ENCODE measurements around the gene INPP5F. TPM values are rescaled to one million over a fixed set of nuclear protein-coding genes. Genes with fewer than 3 reads are reported as not detected.

INPP5F gene
- total and polyA plus RNA-seq, 2 donors (not counting 1 experiment from before 2014, with no cell fraction given), result 11.2 to 37.5 TPM

DNA sequence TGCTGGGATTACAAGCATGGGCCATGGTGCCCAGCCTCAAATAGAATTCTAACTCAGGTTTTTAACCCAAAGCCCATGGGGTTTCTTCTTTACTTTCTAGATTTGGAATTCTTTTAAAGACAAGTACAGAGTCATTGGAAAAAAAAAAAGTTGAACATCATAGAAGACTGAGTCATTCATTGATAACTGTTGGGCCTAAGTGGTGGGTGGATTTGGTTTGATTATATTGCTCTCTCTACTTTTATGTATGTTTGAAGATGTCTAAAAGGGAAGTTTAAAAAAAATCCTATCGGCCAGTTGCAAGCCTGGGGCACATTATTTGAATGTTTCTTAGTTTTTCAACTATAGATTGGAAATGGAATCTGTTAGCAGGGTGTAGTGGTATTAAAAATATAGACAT is 49.7 kb downstream of the INPP5F start:
- Histone ChIP-seq H3K9me3 (ENCODE audit: control extremely low read depth in 1 of 3, control insufficient read depth in 2 of 3, insufficient read depth in 1 of 3, low read length in 2 of 3) (no peaks in the 10 kb centered on the region), H3K79me2 (ENCODE audit: control insufficient read depth, insufficient read depth, low read length) (peaks cover 42% of the 10 kb centered on the region), H3K4me2 (replicated peaks; ENCODE audit: low read depth, low read length, poor library complexity, severe bottlenecking) (no peak overlapping the region), H3K4me3 (ENCODE audit: control extremely low read depth in 1 of 5, extremely low read depth in 1 of 5, insufficient read depth in 1 of 5, low read depth in 2 of 5, low read length in 4 of 5) (no peak overlapping the region), H3K27me3 (replicated peaks in 1 of 4; ENCODE audit: control extremely low read depth in 1 of 4, control insufficient read depth in 3 of 4, insufficient read depth in 4 of 4, low read length in 3 of 4) (no peaks in the 10 kb centered on the region), H3K27ac (ENCODE audit: low read length in 2 of 2) (no peak overlapping the region), H3K4me1 (ENCODE audit: control insufficient read depth in 2 of 2, insufficient read depth in 2 of 2, low read length in 2 of 2) (peaks cover 0 to 7% of the 10 kb centered on the region in 2 donors), H3K9ac (ENCODE audit: low read length) (no peak overlapping the region), H4K20me1 (ENCODE audit: control insufficient read depth, insufficient read depth, low read length, poor library complexity, severe bottlenecking) (no peaks in the 10 kb centered on the region), H2AFZ (ENCODE audit: insufficient read depth, low read depth, low read length, poor library complexity, severe bottlenecking) (no peak overlapping the region), H3K36me3 (replicated peaks in 1 of 2; ENCODE audit: control extremely low read depth in 1 of 2, control insufficient read depth in 1 of 2, extremely low read depth in 1 of 2, insufficient read depth in 2 of 2, low read length in 1 of 2) (peaks cover 0 to 3% of the 10 kb centered on the region in 2 experiments)
- no peak overlapping the region for H3K27ac Mint-ChIP-seq
- no peak overlapping the region for H3K4me3 Mint-ChIP-seq
- ChIA-PET CTCF (no interaction called here), POLR2A (no interaction called here)
- intact Hi-C loops (cut with micrococcal nuclease), result no loop called here
- DNase-seq (no peak), ATAC-seq (ENCODE audit: low read depth) (no peak)
- no peaks in the 10 kb centered on the region for H3K9me3 Mint-ChIP-seq (ENCODE audit: insufficient read depth)
- H3K4me1 Mint-ChIP-seq, result peaks cover 20% of the 10 kb centered on the region
- TF ChIP-seq, protein P1, sequence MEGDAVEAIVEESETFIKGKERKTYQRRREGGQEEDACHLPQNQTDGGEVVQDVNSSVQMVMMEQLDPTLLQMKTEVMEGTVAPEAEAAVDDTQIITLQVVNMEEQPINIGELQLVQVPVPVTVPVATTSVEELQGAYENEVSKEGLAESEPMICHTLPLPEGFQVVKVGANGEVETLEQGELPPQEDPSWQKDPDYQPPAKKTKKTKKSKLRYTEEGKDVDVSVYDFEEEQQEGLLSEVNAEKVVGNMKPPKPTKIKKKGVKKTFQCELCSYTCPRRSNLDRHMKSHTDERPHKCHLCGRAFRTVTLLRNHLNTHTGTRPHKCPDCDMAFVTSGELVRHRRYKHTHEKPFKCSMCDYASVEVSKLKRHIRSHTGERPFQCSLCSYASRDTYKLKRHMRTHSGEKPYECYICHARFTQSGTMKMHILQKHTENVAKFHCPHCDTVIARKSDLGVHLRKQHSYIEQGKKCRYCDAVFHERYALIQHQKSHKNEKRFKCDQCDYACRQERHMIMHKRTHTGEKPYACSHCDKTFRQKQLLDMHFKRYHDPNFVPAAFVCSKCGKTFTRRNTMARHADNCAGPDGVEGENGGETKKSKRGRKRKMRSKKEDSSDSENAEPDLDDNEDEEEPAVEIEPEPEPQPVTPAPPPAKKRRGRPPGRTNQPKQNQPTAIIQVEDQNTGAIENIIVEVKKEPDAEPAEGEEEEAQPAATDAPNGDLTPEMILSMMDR (IDR thresholded peaks at IDR 0.05), result no peak
- TF ChIP-seq EZH2 (IDR thresholded peaks at IDR 0.05; ENCODE audit: borderline replicate concordance, insufficient read depth, low read depth, low read length, poor library complexity, severe bottlenecking), result no peak
- no peaks in the 10 kb centered on the region for H3K27me3 Mint-ChIP-seq
- no CpG with 5 or more reads among the region's 1 CpG for WGBS (ENCODE audit: insufficient coverage)

DNA sequence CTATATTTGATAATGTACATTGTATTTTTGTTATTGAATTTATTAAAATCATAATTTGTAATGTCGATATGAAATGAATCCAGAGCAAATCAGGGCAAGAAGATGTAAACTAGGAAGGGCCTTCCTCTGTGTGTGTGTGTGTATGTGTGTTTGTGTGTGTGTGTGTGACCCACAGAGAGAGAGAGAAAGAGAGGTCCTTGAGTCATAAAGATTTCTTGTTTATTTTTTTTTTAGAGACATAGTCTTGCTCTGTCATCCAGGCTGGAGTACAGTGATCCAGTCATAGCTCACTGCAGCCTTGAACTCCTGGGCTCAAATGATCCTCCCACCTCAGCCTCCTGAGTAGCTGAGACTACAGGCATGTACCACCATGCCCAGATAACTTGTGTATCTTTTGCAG is 50.7 kb downstream of the INPP5F start:
- Histone ChIP-seq H3K36me3 (replicated peaks in 1 of 2; ENCODE audit: control extremely low read depth in 1 of 2, control insufficient read depth in 1 of 2, extremely low read depth in 1 of 2, insufficient read depth in 2 of 2, low read length in 1 of 2) (peaks cover 0 to 8% of the 10 kb centered on the region in 2 experiments), H3K4me3 (ENCODE audit: control extremely low read depth in 1 of 5, extremely low read depth in 1 of 5, insufficient read depth in 1 of 5, low read depth in 2 of 5, low read length in 4 of 5) (no peak overlapping the region), H2AFZ (ENCODE audit: insufficient read depth, low read depth, low read length, poor library complexity, severe bottlenecking) (no peak overlapping the region), H3K9ac (ENCODE audit: low read length) (no peak overlapping the region), H3K27me3 (replicated peaks in 1 of 4; ENCODE audit: control extremely low read depth in 1 of 4, control insufficient read depth in 3 of 4, insufficient read depth in 4 of 4, low read length in 3 of 4) (no peaks in the 10 kb centered on the region), H3K79me2 (ENCODE audit: control insufficient read depth, insufficient read depth, low read length) (peaks cover 53% of the 10 kb centered on the region), H3K9me3 (ENCODE audit: control extremely low read depth in 1 of 3, control insufficient read depth in 2 of 3, insufficient read depth in 1 of 3, low read length in 2 of 3) (peaks cover 0 to 3% (median 3%) of the 10 kb centered on the region in 3 donors), H3K4me2 (replicated peaks; ENCODE audit: low read depth, low read length, poor library complexity, severe bottlenecking) (no peak overlapping the region), H4K20me1 (ENCODE audit: control insufficient read depth, insufficient read depth, low read length, poor library complexity, severe bottlenecking) (no peaks in the 10 kb centered on the region), H3K4me1 (ENCODE audit: control insufficient read depth in 2 of 2, insufficient read depth in 2 of 2, low read length in 2 of 2) (peaks cover 0 to 7% of the 10 kb centered on the region in 2 donors), H3K27ac (ENCODE audit: low read length in 2 of 2) (no peak overlapping the region)
- no CpG with 5 or more reads among the region's 1 CpG for WGBS (ENCODE audit: insufficient coverage)
- no peak for ATAC-seq (ENCODE audit: low read depth)
- ChIA-PET POLR2A (no interaction called here), CTCF (no interaction called here)
- no peak for TF ChIP-seq EZH2 (IDR thresholded peaks at IDR 0.05; ENCODE audit: borderline replicate concordance, insufficient read depth, low read depth, low read length, poor library complexity, severe bottlenecking)
- TF ChIP-seq, protein P1 (IDR thresholded peaks at IDR 0.05), result no peak
- intact Hi-C loops (cut with micrococcal nuclease), result no loop called here
- no peak for DNase-seq
- Mint-ChIP-seq H3K4me1 (peaks cover 22% of the 10 kb centered on the region), H3K27ac (no peak overlapping the region), H3K4me3 (no peak overlapping the region), H3K9me3 (ENCODE audit: insufficient read depth) (no peaks in the 10 kb centered on the region), H3K27me3 (no peaks in the 10 kb centered on the region)

Measured in B cell (primary cell).